Right ventricle myocardium inferior (tissue), 1 donor: ENCODE data around the gene PKD1L1. TPM values are rescaled to one million over a fixed set of nuclear protein-coding genes. Genes with fewer than 3 reads are reported as not detected.
"Not testable (repeated sequence)": the region's sequence is repeated elsewhere in the genome, so short reads cannot be mapped to it uniquely, and the experiment has no call there.

Experiments
- ATAC-seq: fragments of 200-7000 bp; cut with Tn5 transposase; one replicate; pipeline ENCODE4 v1.9.1; 2020; ENCODE audit warnings: mild to moderate bottlenecking, moderate library complexity
- DNase-seq: peaks from one replicate; pipeline ENCODE4 v3.0.0; 2021; ENCODE audit errors: missing footprints
- intact Hi-C: fragments of 100-400 bp; cut with DNase I; formaldehyde crosslinking; loops from one replicate; pipeline ENCODE4 v1.11.0; 2022
- long read RNA-seq: library from polyadenylated mRNA; unstranded; transcript quantifications from one replicate; pipeline ENCODE4 v2.0.0, GENCODE V29; 2021
- total RNA-seq: library from RNA; stranded (reverse); fragmentation: NEBNext Ultra II Directional; extraction: Animal tissue kit (Norgen Biotek cat#: 25700); gene quantifications from one replicate; pipeline ENCODE4 v1.2.1, GENCODE V29; 2021
- donor health status: DM: no; HTN: yes; CAD: no; lungs with severe emphysema.

PKD1L1 gene
- total RNA-seq = 1.3 TPM
- long read RNA-seq = 0 reads

GRCh38 chr7:47948141-47948790, at the start of gene PKD1L1:
Gene PKD1L1 (minus strand): TSS chr7:47948466. CDS start chr7:47948440, 26 bp downstream.
- DNase-seq (no peak), ATAC-seq (no peak)
- intact Hi-C loops = no loop called here

GRCh38 chr7:47992446-47992845, 44.2 kb upstream of the PKD1L1 start:
- no peak for ATAC-seq

GRCh38 chr7:47991741-47992311, 43.6 kb upstream of the PKD1L1 start:
- peak; percentile 99 for ATAC-seq
- peak; percentile 96 for DNase-seq
- intact Hi-C loops = loop anchor here (1.0 to 5.0 kb wide), 3 partner anchors 40 to 118 kb away; partner anchors contain the start of gene UPP1

More at GRCh38 chr7:47992446-47992845, 44.2 kb upstream of the PKD1L1 start:
- intact Hi-C loops = loop anchor here (5.0 kb wide), 2 partner anchors 40 to 95 kb away; partner anchors contain the start of gene UPP1
- DNase-seq = no peak

GRCh38 chr7:47991270-47991669, 43.0 kb upstream of the PKD1L1 start:
- DNase-seq = no peak
- no peak for ATAC-seq
- intact Hi-C loops = loop anchor here (1.0 to 5.0 kb wide), 3 partner anchors 41 to 119 kb away; partner anchors contain the start of gene UPP1

GRCh38 chr7:47990592-47990991, 42.3 kb upstream of the PKD1L1 start:
- intact Hi-C loops = loop anchor here (5.0 kb wide), 2 partner anchors 42 to 97 kb away; partner anchors contain the start of gene UPP1
- no peak for ATAC-seq
- no peak for DNase-seq

GRCh38 chr7:47989607-47990400, 41.5 kb upstream of the PKD1L1 start:
- ATAC-seq, DNase-seq: not testable (repeated sequence)
- intact Hi-C loops = loop anchor here (5.0 kb wide), 2 partner anchors 42 to 97 kb away; partner anchors contain the start of gene UPP1

GRCh38 chr7:47988496-47989386, 40.5 kb upstream of the PKD1L1 start:
- intact Hi-C loops = no loop called here
- DNase-seq = no peak
- ATAC-seq = no peak

- intact Hi-C loops = no loop called here
- ATAC-seq (no peak), DNase-seq (no peak)
Observed at GRCh38 chr7:47982610-47983009, 34.3 kb upstream of the PKD1L1 start.

GRCh38 chr7:47980648-47981047, 32.4 kb upstream of the PKD1L1 start:
- intact Hi-C loops, DNase-seq, ATAC-seq: not testable (repeated sequence)

- DNase-seq (no peak), ATAC-seq (no peak)
- intact Hi-C loops = loop anchor here (5.0 kb wide), 1 partner anchor 107 kb away; the partner anchor contains the start of gene UPP1
Observed at GRCh38 chr7:47979832-47980181, 31.5 kb upstream of the PKD1L1 start.

GRCh38 chr7:47979145-47979831, 31.0 kb upstream of the PKD1L1 start, which contains the start of gene HUS1:
Gene HUS1 (minus strand): TSS chr7:47979615. CDS start chr7:47979519, 96 bp downstream.
- intact Hi-C loops = loop anchor here (5.0 kb wide), 1 partner anchor 108 kb away; the partner anchor contains the start of gene UPP1
- ATAC-seq (peak; percentile 99), DNase-seq (peak; percentile 98)

- intact Hi-C loops = loop anchor here (5.0 kb wide), 1 partner anchor 109 kb away; the partner anchor contains the start of gene UPP1
Observed at GRCh38 chr7:47978790-47979144, 30.5 kb upstream of the PKD1L1 start.

GRCh38 chr7:47973739-47974138, 25.5 kb upstream of the PKD1L1 start:
- DNase-seq (no peak), ATAC-seq (no peak)
- intact Hi-C loops = no loop called here

More at GRCh38 chr7:47978790-47979144, 30.5 kb upstream of the PKD1L1 start:
- DNase-seq (no peak), ATAC-seq (no peak)

- intact Hi-C loops = no loop called here
- ATAC-seq (no peak), DNase-seq (no peak)
Observed at GRCh38 chr7:47970761-47971160, 22.5 kb upstream of the PKD1L1 start.

- ATAC-seq (no peak), DNase-seq (peak; percentile 66)
- intact Hi-C loops = loop anchor here (1.0 kb wide), 1 partner anchor 24 kb away; no protein-coding TSS in a partner anchor
Observed at GRCh38 chr7:47968847-47969774, 20.8 kb upstream of the PKD1L1 start.

GRCh38 chr7:47967708-47968107, 19.4 kb upstream of the PKD1L1 start:
- DNase-seq (no peak), ATAC-seq (no peak)
- intact Hi-C loops = loop anchor here (1.0 kb wide), 1 partner anchor 22 kb away; no protein-coding TSS in a partner anchor
